Upper lobe of left lung (tissue), 6 donors: ENCODE measurements around the gene CFAP68. TPM values are rescaled to one million over a fixed set of nuclear protein-coding genes. Genes with fewer than 3 reads are reported as not detected.
"Not testable (repeated sequence)": the region's sequence is repeated elsewhere in the genome, so short reads cannot be mapped to it uniquely, and the experiment has no call there.

Experiments used
- ATAC-seq, 2 donors: fragments of 200-7000 bp; cut with Tn5 transposase; one replicate each; pipeline ENCODE4 v1.9.1; 2022; ENCODE audit warnings: mild to moderate bottlenecking in 2 of 2, moderate library complexity in 2 of 2; ENCODE audit not compliant: low FRiP score in 2 of 2
- DNase-seq, 2 donors: peaks; one replicate each; pipeline ENCODE4 v3.0.0-alpha.2; 2019 to 2020
- H3K27ac ChIP-seq, 4 donors: fragments of 200-600 bp; sonication (generic); one replicate each; pipeline ENCODE4 v1.5.1; 2016 to 2019
- H3K27me3 ChIP-seq, 4 donors: fragments of 200-600 bp; sonication (generic); one replicate each; pipeline ENCODE4 v1.5.1; 2017 to 2019
- H3K36me3 ChIP-seq, 4 donors: fragments of 200-600 bp; sonication (generic); one replicate each; pipeline ENCODE4 v1.5.1; 2016 to 2019
- H3K4me1 ChIP-seq, 4 donors: fragments of 200-600 bp; sonication (generic); one replicate each; pipeline ENCODE4 v1.5.1; 2018 to 2019
- H3K4me3 ChIP-seq, 4 donors: fragments of 200-600 bp; sonication (generic); one replicate each; pipeline ENCODE4 v1.5.1; 2017 to 2019; ENCODE audit warnings: mild to moderate bottlenecking in 2 of 4, moderate library complexity in 1 of 4
- H3K9me3 ChIP-seq, 4 donors: fragments of 200-600 bp; sonication (generic); one replicate each; pipeline ENCODE4 v1.5.1; 2018 to 2019
- CTCF ChIP-seq, 6 experiments: fragments of 450-650 bp in 4 of 6; fragments of 200-600 bp in 2 of 6; sonication (generic) in 2 of 6; IDR thresholded peaks; one replicate each; pipeline ENCODE4 v1.5.1; 2016 to 2019; ENCODE audit warnings: antibody characterized with exemption in 6 of 6
- EP300 ChIP-seq, 4 donors: sonication (generic); formaldehyde crosslinking; IDR thresholded peaks; one replicate each; pipeline ENCODE4 v1.5.1; 2017; ENCODE audit warnings: antibody characterized with exemption in 4 of 4, control low read depth in 2 of 4
- POLR2A ChIP-seq, 4 donors: fragments of 450-650 bp; IDR thresholded peaks; one replicate each; pipeline ENCODE4 v1.5.1; 2016 to 2017; ENCODE audit warnings: antibody characterized with exemption in 4 of 4, mild to moderate bottlenecking in 2 of 4
- POLR2AphosphoS5 ChIP-seq, 2 donors: sonication (generic); formaldehyde crosslinking; IDR thresholded peaks; one replicate each; pipeline ENCODE4 v1.5.1; 2017; ENCODE audit warnings: antibody characterized with exemption in 2 of 2
- WGBS, 2 donors: methylation state at CpG; one replicate each; pipeline ENCODE4 v1.1.5; 2017 to 2018; 5-methylcytosine and 5-hydroxymethylcytosine counted together
- total RNA-seq, 6 donors: library from RNA; depleted of rRNA in 4 of 6; stranded (reverse); fragments of >200 nt in 4 of 6; gene quantifications; one replicate each; pipeline versions ENCODE4 v1.1.0 to v1.2.1, GENCODE V29; 2016 to 2021
- donor health status: DM: no; HTN: no; CAD: no; lungs with moderate emphysema.
- donor health status: DM: no; HTN: yes; CAD: no; lungs with severe emphysema.

Gene CFAP68
- total RNA-seq, 6 donors from 2014 or later: 2.1 to 29.4 (median 19.5) TPM

GRCh38 chr11:111871693-111872161, 7.6 kb upstream of the CFAP68 start:
- Histone ChIP-seq H3K27me3 (no peaks in the 10 kb centered on the region), H3K27ac (peak overlapping the region; percentile 84 to 95 (median 93)), H3K4me1 (peaks cover 9 to 21% (median 14%) of the 10 kb centered on the region in 4 donors), H3K9me3 (no peaks in the 10 kb centered on the region), H3K4me3 (peak overlapping the region; percentile 84 to 98 (median 94)), H3K36me3 (peaks cover 2 to 28% (median 7%) of the 10 kb centered on the region in 4 donors)
- TF ChIP-seq POLR2A (IDR thresholded peaks at IDR 0.05) (no peak), POLR2AphosphoS5 (IDR thresholded peaks at IDR 0.05) (no peak), CTCF (IDR thresholded peaks at IDR 0.05) (no peak)
- 64 to 69% methylated on average over 5 of the region's 5 CpGs for WGBS, 2 donors
- DNase-seq (no peak), ATAC-seq (no peak)

GRCh38 chr11:111878385-111878848, 924 bp upstream of the CFAP68 start:
- no peak for DNase-seq
- Histone ChIP-seq H3K36me3 (peaks cover 0 to 8% (median 2%) of the 10 kb centered on the region in 4 donors), H3K4me3 (peak overlapping the region; percentile 50 to 62 (median 58)), H3K27me3 (no peaks in the 10 kb centered on the region), H3K27ac (peak overlapping the region; percentile 89 to 96 (median 92)), H3K4me1 (peaks cover 6 to 20% (median 13%) of the 10 kb centered on the region in 4 donors), H3K9me3 (no peaks in the 10 kb centered on the region)
- WGBS, 2 donors: 1 to 2% methylated on average over 13 of the region's 13 CpGs
- TF ChIP-seq POLR2AphosphoS5 (IDR thresholded peaks at IDR 0.05) (no peak), CTCF (IDR thresholded peaks at IDR 0.05) (no peak), EP300 (IDR thresholded peaks at IDR 0.05) (no peak), POLR2A (IDR thresholded peaks at IDR 0.05) (no peak)
- no peak for ATAC-seq

- H3K27me3 ChIP-seq: no peaks in the 10 kb centered on the region
- peak overlapping the region; percentile 89 to 96 (median 92) for H3K27ac ChIP-seq
- H3K9me3 ChIP-seq: no peaks in the 10 kb centered on the region
- H3K4me1 ChIP-seq: peaks cover 6 to 20% (median 13%) of the 10 kb centered on the region in 4 donors
- TF ChIP-seq POLR2A (IDR thresholded peaks at IDR 0.05) (peak in 1 of 4 donors; percentile 9), POLR2AphosphoS5 (IDR thresholded peaks at IDR 0.05) (no peak)
- peak overlapping the region in 3 of 4 donors; percentile 50 to 62 (median 58) for H3K4me3 ChIP-seq
- ATAC-seq (no peak), DNase-seq (no peak)
- H3K36me3 ChIP-seq: peaks cover 0 to 8% (median 2%) of the 10 kb centered on the region in 4 donors
- 38 to 41% methylated on average over 6 of the region's 6 CpGs for WGBS, 2 donors
These were observed 258 bp downstream of the CFAP68 start for GRCh38 chr11:111879637-111879960.

DNA sequence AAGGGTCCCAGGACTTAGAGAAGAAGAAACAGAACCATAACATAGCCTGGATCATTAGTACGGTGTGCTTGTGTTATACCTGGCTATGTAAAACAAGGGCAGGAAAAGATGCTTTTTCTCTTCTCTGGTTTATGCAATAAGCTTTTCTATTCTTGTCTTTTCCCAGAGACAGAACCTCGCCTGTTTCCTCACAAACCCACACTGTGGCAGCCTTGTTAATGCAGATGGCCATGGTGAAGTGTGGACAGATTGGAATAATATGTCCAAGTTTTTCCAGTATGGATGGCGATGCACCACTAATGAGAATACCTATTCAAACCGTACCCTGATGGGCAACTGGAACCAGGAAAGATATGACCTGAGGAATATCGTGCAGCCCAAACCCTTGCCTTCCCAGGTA, 2.9 kb downstream of the CFAP68 start:
- Histone ChIP-seq H3K27ac (no peak overlapping the region), H3K27me3 (no peaks in the 10 kb centered on the region), H3K4me1 (peaks cover 6 to 20% (median 13%) of the 10 kb centered on the region in 4 donors), H3K4me3 (no peak overlapping the region), H3K9me3 (no peaks in the 10 kb centered on the region), H3K36me3 (peaks cover 0 to 4% (median 0%) of the 10 kb centered on the region in 4 donors)
- 85% methylated on average over 5 of the region's 5 CpGs for WGBS, 2 donors
- ATAC-seq (no peak), DNase-seq (no peak)
- TF ChIP-seq EP300 (IDR thresholded peaks at IDR 0.05) (no peak), POLR2A (IDR thresholded peaks at IDR 0.05) (no peak), POLR2AphosphoS5 (IDR thresholded peaks at IDR 0.05) (no peak), CTCF (IDR thresholded peaks at IDR 0.05) (no peak)

DNA sequence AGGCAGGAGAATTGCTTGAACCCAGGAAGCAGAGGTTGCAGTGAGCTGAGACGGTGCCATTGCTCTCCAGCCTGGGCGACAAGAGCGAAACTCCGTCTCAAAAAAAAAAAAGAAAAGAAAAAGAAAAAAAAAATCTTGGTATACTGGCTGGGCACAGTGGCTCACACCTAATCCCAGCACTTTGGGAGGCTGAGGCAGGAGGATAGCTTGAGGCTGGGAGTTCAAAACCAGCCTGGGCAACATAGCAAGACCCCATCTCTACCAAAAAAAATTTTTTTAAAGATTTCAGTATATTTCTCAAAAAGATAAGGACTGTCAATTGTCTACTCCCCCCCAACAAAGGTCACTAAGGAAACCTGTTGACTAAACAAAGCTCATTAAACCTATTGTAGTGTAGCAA, 5.7 kb downstream of the CFAP68 start:
- not testable (repeated sequence) for H3K4me1 ChIP-seq, H3K4me3 ChIP-seq, H3K36me3 ChIP-seq, DNase-seq, H3K27me3 ChIP-seq, H3K9me3 ChIP-seq, H3K27ac ChIP-seq, ATAC-seq
- WGBS, 2 donors: 93 to 94% methylated on average over 4 of the region's 4 CpGs

DNA sequence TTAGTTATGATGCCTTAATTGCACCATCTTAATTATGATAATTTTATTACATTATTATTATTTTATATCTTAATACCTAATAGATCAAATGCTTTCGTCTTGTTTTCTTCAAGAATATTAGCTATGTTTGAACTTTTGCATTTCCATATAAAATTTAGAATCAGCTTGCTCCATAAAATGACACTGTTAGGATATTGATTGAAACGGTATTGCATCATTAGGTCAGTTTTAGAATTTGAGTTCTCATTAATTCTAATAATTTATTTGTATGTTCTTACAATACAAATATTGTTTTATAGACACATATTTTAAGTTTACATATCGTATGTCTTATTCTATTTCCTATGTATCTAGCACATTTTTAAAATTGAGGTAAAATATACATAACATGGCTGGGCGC, 6.7 kb downstream of the CFAP68 start:
- Histone ChIP-seq H3K4me1 (no peaks in the 10 kb centered on the region), H3K27ac (no peak overlapping the region), H3K9me3 (no peaks in the 10 kb centered on the region), H3K27me3 (no peaks in the 10 kb centered on the region), H3K4me3 (no peak overlapping the region), H3K36me3 (peaks cover 0 to 4% (median 0%) of the 10 kb centered on the region in 4 donors)
- ATAC-seq: no peak
- TF ChIP-seq POLR2AphosphoS5 (IDR thresholded peaks at IDR 0.05) (no peak), POLR2A (IDR thresholded peaks at IDR 0.05) (no peak), EP300 (IDR thresholded peaks at IDR 0.05) (no peak), CTCF (IDR thresholded peaks at IDR 0.05) (no peak)
- DNase-seq: no peak
- 67 to 94% methylated on average over 4 of the region's 4 CpGs for WGBS, 2 donors
